MV-4-11 (cell line): ENCODE results near the gene CIZ1.

Experiments
- DNase-seq: peaks from one replicate; lab custom pipeline; 2025; lab: John Stamatoyannopoulos, UW

The CIZ1 gene

DNA sequence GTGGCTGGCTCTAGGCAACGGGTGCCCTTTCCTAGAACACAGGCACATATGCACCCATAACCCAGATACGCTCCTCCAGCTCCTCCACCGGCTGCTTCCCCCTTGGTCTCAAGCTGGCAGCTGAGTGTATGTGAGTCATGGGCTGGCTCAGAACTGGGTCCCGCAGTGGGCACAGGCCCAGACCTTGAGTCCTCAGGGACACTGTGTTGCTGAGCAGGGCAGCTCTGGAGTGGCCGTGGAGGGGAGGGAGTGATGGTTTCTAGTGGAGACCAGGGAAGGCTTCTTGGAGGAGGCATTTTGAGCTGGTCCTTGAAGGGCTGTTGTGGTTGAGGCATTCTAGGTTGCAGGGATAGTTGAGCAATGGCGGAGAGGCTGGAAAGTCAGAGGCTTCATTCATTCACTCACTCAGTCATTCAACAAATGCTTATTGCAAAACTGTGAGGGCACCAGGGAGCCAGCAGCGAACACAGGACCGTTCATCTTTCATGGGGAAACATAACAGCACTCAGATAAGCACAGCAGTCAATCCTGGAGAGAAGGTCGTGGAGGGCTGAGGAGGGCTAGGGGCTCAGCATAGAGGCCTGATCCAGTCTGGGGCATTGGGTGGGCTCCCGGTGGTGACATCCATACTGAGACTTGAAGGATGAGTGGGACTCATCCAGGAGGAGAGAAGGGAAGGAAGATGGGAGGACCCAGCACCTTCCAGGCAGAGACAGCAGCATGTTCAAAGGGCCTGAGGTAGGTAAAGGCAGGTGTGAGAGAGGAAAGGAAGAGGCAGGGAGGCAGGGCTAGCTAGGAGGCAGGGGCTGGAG, 29.0 kb downstream of the CIZ1 start:
- DNase-seq: no peak

DNA sequence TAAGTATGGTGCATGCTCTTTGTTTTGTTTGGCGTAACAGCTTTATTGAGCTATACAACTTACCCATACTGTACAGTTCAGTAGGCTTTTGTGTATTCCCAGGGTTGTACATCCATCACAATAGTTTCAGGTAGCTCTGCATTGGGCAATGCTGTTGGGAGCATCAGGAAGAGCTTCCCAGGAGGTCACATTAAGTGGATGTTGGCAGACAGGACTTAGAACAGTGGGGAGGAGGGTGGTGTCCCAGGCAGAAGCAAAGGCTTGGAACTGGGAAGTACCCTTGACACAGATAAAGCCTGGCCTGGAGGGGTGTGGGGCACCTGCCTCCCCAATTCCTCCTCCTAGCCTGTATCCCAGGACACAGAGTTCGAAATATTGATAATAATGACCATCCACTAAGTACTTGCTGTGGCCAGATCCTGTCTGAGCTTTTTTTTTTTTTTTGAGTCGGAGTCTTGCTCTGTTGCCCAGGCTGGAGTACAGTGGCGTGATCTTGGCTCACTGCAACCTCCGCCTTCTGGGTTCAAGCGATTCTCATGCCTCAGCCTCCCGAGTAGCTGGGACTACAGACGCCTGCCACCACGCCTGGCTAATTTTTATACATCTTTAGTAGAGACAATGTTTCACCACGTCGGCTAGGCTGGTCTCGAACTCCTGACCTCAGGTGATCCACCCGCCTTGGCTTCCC, 30.0 kb downstream of the CIZ1 start:
- no peak for DNase-seq

DNA sequence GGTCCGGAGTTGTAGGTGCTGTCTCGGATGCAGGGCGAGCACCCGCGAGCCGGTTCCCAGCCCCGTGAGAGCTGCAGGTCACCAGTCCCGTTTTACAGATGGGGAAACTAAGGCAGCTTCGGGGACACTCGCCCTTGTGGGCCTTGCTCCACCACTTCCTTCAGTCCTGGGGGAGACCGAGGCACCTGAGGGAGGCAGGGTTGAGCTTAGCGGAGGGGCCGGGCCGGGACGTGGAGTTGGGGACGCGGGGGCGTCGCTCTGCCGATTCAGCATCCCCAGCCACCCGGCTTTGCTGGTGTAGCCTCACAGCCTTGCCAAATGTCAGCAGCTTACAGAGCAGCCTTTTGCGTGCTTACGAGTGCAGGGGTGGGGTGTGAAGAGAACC, 30.8 kb downstream of the CIZ1 start:
- DNase-seq: no peak

DNA sequence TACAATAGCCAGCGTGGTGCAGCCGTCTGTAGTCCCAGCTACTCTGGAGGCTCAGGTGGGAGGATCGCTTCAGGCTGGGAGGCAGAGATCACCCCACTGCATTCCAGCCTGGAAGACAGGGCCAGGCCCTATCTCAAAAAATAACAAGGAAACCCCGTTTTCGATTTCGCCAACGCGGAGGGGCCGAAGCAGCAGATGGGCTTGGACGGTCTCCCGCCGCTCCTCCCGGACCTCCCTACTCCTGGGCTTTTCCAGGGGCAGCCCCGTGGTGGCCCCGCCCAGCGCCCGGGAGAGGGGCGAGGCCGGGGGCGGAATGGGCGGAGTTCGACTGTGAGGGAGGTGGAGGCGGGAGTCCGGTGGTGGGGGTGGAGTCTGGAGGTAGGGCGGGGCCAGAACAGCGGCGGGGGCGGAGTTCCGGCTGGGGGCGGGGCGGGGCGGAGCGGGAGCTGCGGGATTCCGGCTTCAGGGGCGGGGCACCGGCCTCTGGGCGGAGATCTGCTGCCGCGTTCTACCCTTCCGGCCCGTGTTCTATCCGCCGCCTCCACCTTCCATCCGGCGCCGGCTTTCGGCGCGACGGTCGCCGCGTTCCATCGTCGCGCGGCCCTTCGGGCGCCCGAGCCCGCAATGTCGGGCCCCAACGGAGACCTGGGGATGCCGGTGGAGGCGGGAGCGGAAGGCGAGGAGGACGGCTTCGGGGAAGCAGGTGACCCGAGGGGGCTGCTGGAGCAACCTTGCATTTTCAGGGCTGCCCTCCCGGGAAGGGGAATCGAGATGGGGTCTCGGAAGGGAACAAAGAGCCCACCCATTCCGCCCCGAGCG, 31.4 kb downstream of the CIZ1 start, which contains the start of gene BBLN:
Gene BBLN (plus strand): TSS at position 482 of the 819 bp plus-strand sequence. CDS start 143 bp downstream, at position 625.
- DNase-seq: peak; percentile 75

DNA sequence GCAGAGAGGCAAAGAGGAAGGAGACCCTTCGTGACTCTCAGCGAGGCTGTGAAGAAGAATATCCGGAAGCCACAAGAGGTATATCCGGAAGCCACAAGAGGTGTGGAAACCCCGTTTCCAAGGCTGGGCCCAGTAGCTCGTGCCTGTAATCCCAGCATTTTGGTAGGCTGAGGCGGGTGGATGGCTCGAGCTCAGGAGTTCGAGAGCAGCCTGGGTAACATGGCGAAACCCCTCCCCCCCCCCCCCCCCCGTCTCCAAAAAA, 31.9 kb downstream of the CIZ1 start:
- peak; percentile 58 for DNase-seq

DNA sequence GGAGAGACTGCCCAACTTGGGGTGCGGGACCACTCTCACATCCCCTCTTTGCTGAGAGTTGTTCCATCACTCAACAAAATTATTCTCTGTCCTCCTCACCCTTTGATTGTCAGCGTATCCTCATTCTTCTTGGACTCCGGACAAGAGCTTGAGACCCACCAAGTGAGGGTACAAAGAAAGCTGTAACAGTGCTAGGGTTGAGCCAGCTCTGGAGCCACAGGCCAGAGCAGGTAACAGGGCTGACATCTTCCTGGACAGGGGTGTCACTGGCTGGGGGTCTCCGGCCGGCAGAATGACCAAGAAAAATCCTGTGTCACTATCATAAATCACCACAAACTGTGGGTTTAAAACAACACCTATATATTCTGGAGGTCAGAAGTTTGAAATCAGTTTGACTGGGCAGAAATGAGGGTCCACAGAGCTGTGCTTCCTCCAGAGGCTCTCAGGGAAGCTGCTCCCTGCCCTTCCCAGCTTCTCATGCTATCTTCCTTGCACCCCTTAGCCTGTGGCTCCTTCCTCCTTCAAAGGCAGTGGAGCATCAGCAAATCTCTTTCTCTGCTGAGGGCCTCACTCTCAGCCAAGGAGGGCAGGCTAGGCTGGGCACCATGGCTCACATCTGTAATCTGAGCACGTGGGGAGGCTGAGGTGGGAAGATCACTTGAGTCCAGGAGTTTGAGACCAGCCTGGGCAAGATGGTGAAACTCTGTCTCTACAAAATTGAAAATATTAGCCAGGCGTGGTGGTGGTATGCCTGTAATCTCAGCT, 35.5 kb downstream of the CIZ1 start:
- no peak for DNase-seq

DNA sequence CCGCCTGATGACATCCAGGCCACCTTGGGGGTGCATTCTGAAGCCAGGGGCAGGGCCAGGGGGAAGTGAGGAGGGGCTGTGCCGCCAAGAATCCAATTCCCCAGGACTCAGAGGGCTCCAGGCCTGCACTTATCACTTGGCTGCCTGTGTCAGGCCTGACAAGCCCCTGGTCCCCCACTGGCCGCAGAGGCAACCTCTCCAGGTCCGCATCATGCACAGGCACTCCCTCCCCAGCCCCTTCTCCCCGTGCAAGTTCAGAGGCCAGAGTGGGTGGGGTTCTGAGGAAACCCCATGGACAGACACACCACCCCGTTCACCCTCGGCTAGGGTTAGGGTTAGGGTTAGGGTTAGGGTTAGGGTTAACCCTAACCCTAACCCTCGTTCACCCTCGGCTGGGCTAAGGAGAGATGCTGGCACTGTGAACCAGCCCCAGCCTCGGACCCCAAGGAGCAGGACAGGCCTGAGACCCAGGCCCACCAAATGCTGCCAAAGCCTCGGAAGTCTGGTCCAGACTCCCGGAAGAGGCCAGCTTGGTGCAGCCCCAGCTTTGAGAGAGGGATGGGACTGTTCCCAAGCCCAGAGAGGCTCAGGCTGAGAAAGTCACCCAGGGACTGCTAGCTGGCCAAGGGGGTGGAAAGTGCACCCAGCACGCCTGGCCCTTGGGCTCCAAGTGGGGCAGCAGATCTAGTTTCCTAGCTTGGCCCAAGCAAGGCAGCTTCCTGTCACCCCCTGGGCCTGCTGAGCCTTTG, 37.3 kb downstream of the CIZ1 start:
- no peak for DNase-seq

DNA sequence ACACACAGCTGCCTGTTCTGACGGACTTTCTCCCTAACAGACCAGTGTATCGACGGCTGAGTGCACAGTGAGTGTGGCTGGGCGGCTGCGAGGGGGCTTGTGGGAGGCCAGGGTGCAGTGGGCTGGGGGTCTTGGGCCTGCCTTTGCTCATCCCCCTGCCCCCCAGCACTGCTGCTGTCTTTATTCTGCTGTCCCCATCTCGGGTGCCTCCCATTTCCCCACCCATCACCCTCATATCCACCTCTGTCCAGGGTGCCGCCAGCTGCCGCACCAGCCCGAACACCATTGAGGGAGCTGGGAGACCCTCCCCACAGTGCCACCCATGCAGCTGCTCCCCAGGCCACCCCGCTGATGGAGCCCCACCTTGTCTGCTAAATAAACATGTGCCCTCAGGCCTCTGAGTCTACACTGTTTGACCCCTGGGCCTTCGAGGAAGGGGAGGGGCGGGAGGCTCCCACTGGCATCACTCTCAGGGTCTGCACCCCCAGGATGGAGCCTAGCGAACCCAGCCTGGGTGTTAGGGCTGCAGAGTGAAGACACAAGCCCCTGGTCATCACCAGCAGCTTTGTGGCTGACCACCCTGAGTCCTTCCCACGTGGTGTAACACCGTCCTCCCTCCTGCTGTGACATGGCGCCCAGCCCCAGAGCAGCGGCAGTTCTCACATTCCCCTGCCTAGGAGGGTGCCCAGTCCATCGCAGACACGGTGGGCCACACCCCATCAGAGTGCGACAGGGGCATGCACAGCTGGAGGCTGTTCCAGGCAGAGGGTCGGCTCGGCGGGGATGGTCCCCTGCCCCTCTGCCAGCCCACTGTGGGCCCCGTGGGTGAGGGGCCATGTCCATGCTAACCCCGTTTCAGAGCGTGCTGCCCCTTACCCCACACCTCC, 38.1 kb downstream of the CIZ1 start:
- no peak for DNase-seq

DNA sequence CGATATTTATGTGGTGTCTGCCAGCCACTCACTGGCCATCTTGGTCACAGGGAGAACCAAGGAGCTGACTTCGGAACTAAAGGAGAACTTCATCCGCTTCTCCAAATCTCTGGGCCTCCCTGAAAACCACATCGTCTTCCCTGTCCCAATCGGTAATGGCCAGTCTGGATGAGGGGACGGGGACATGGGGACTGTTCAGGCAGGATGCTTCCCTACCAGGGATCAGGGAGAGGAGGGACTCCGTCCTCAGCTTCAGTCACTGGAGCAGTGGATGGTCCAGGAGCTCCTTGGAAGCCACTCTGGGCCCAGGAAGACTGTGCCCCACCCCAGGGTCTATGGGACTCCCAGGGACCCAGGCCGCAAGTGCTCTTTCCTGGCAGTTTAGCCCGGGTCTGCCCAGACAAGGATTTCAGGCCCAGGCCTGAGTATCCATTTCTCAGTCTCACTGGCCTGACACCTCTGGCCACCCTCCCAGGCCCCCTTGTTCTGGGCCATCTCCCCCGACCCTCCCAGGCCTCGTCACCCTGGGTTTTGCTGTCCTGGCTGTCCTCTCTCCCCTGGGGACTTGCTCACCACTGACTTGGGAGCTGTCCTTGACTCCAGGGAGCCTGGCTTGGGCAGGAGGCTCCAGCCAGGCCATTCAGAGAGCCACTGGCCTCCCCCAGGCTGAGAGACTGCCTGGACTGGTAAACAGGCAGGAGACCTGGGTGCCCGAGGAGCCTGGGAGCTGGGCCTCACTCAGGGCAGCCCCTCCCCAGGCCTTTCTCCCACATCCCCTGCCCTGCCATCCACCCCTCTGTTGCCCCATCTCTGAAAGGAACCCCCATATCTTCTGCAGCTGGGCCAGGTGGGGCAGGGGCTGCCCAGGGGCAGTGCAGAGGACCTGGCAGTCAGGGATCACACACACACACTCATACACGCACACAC, 39.0 kb downstream of the CIZ1 start:
- DNase-seq: no peak

DNA sequence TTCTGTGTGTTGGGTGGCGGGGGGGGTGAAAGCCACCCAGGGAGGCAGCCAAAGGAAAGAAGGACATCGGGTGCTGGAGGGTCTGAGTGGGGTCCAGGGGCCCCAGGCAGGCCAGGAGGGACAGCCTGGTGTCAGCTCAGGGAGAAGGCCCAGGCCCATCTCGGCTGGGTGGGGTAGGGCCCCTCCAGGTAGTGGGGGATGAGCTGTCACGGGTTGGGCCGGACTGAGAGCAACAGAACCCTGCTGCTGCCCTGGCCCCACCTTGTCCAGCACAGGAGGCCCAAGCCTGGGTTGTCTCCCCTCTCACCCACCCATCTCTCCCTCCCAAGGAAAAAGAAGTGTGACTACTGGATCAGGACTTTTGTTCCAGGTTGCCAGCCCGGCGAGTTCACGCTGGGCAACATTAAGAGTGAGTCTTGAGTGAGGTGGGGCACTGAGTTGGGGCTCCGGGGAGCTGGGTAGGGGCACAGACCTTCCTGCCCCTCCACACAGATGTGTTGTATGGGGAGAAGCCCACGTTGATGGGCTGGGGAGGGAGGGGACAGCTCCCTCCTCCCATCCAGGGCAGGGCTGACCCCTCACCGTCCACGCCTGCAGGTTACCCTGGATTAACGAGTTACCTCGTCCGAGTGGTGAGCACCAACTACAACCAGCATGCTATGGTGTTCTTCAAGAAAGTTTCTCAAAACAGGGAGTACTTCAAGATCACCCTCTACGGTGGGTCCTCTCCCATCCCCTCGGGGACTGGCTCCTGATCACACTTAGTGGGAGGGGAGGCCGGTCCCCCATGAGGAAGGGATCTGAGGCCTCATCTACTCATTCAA, 39.9 kb downstream of the CIZ1 start:
- no peak for DNase-seq

DNA sequence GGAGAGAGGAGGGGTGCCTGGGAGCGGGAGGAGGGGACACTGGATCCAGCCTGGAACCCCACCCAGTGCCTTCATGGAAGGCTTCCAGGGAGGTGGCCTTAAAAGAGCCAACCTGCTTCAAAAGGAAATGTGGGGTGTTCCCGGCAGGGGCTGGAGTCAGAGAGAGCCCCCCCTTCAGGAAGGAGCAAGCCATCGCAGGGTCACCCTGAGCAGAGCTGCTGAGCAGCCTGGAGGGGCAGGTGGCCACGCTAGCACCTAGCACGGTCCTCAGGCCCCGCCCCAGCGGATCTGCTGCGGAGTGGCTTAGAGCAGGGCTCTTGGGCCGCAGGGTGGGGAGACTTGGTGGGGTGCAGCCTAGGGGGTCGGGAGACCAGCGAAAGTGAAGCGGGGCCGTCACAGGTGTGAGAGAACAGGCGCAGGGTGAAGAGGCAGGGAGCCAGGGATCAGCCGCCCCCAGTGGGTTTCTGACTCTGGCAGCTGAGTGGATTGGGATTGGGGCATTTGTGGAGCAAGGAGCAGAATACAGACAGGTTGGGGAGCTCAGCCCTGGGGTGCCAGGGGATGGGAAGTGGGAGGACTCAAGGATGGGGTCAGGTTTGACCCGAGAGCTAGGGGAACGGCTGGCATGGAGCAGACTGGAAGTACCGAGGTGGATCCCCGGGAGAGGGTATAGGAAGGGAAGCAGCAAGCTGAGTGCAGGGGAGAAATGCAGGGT, 40.6 kb downstream of the CIZ1 start:
- DNase-seq: no peak

DNA sequence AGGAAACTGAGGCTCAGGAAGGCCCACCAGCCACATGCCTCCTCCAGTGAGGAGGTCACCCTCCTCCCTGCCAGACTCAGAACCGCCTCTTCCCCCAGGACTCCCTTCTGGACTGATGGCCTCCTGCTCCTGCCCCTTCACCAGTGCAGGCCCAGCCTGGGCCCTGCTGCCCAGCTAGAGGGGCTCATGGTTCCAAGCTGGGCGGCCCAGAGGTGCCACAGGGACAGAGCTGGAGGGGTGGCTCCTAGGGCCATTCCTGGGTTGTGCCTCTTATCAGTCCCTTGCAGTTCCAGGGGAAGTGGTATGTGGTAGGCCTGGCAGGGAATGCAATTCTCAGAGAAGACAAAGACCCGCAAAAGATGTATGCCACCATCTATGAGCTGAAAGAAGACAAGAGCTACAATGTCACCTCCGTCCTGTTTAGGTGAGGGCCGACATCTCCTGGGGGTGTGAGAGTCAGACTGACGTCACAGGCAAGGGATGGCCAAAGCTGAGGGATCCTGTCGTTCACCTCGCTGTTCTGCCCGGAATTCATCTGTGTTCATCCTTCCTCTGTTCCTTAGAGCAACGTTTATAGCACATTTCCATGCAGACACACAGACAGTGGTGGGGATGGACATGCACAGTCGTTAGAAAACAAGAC, 41.3 kb downstream of the CIZ1 start:
- no peak for DNase-seq

DNA sequence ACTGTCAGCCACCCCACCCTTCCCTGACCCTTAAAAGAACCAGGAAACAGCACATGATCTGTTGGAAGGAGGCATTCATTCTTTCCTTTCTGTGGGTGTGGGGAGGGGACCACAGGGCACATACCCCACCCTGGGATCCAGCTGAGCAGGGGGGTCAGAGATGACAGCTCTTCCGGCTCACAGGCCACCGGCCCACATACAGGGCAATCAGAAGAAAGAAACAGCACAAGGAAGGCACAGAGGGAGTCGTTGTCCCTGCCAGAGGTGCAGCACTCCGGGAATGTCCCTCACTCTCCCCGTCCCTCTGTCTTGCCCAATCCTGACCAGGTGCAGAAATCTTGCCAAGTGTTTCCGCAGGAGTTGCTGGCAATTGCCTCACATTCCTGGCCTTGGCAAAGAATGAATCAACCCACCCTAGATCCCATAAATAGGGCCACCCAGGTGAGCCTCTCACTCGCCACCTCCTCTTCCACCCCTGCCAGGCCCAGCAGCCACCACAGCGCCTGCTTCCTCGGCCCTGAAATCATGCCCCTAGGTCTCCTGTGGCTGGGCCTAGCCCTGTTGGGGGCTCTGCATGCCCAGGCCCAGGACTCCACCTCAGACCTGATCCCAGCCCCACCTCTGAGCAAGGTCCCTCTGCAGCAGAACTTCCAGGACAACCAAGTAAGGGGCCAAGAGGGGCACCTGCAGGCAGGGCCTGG, 42.2 kb downstream of the CIZ1 start, which contains the start of gene LCN2:
Gene LCN2 (plus strand): TSS at position 453 of the 701 bp plus-strand sequence. CDS start 73 bp downstream, at position 526.
- no peak for DNase-seq

DNA sequence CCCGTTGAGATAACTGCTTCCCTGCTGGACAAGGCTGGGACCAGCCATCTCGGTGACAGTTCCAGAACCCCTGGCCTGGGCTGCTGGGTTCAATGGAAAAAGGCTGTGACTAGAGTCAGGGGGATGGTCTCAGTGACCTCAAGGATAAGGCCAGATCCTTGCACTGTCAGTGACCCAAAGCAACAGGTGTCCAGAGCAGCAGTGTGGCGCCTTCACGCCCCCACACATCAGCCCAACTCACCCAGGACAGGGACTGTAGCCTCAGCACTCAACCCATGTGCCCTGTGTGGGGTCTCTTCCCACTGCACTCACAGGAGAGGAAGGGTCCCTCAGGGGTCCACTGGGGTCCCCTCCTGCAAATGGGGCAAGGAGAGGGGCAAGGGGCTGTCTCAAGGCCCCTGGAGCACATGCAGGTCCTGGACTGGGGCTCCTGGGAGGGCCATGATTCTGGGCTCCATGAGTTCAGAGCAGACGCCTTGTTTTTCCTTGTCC, 42.8 kb downstream of the CIZ1 start:
- no peak for DNase-seq

DNA sequence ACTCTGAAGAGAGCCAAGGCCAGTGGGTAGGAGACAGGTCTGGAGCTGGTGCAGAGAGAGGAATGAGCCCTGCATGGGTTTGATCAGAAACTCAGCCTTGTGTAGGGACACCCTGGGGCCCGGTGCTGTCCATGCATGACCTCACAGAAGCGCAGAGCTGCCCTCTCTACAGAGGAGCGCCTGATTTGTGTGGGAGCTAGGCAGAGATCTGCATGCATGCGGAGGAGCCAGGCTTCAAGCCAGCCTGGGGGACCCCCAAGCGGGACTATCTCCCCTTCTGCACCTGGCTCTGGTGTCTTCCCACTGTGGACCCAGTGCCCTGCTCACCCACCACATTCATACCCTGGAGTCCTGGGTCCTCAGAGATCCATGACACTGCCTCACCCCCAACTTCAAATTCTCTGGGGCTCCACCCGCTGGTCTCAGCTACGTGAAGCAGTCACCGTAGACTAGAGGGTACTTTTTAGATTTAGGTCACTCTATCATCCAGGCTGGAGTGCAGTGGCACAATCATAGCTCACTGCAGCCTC, 44.7 kb downstream of the CIZ1 start:
- DNase-seq: no peak

DNA sequence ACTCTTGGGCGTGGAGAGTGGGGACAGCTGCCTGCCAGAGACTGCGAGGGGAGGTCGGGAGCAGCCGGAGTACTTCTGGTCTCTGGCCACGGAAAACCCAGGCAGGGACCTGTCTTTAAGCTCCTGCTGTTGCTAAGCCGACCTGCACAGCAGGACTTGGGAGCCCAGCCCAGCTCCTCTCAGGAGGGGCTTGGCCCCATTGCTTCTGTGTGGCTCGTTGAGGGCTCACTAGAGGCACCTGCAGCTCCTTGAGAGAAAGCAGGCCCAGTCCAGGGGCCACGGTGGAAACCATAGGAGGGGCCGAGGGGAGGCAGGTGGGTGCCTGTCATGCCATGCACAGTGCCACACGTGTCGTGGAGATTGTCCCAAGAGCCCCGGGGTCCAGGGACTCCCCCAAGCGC, 45.4 kb downstream of the CIZ1 start:
- no peak for DNase-seq
